Effector memory CD8-positive, alpha-beta T cell (primary cell): Measurements from ENCODE around the gene HOXC9.

Experiments
- ATAC-seq: fragments of 150-1000 bp; cut with Tn5 transposase; replicated peaks from 2 replicates; pipeline ENCODE4 v1.10.0; 2021; ENCODE audit warnings: mild to moderate bottlenecking, moderate library complexity
- DNase-seq, 3 experiments: peaks; one replicate each; pipeline ENCODE4 v3.0.0; 2021
- H3K27ac Mint-ChIP-seq, 2 donors: one replicate each; pipeline ENCODE4 v1.8.0; 2022; ENCODE audit warnings: mild to moderate bottlenecking in 2 of 2, mixed read lengths in 2 of 2, moderate library complexity in 2 of 2
- H3K27me3 Mint-ChIP-seq, 2 donors: one replicate each; pipeline ENCODE4 v1.8.0; 2022; ENCODE audit warnings: mixed read lengths in 2 of 2
- H3K36me3 Mint-ChIP-seq: one replicate; pipeline ENCODE4 v1.8.0; 2022; ENCODE audit warnings: mild to moderate bottlenecking, moderate library complexity, mixed read lengths; ENCODE audit not compliant: insufficient read depth
- H3K4me1 Mint-ChIP-seq, 2 donors: one replicate each; pipeline ENCODE4 v1.8.0; 2022; ENCODE audit warnings: low read depth in 2 of 2, mixed read lengths in 2 of 2
- H3K4me3 Mint-ChIP-seq, 2 donors: one replicate each; pipeline ENCODE4 v1.8.0; 2022; ENCODE audit warnings: mild to moderate bottlenecking in 2 of 2, mixed read lengths in 2 of 2, moderate library complexity in 2 of 2
- H3K9me3 Mint-ChIP-seq, 2 donors: one replicate each; pipeline ENCODE4 v1.8.0; 2022; ENCODE audit warnings: mixed read lengths in 2 of 2

Gene HOXC9

GRCh38 chr12:54026640-54027441 lies 26.9 kb downstream of the HOXC9 start:
- DNase-seq (no peak), ATAC-seq (no peak)
- peaks cover 4% of the 10 kb centered on the region for H3K36me3 Mint-ChIP-seq
- H3K4me1 Mint-ChIP-seq: peaks cover 0 to 15% of the 10 kb centered on the region in 2 donors
- H3K9me3 Mint-ChIP-seq: no peaks in the 10 kb centered on the region
- H3K4me3 Mint-ChIP-seq: peak overlapping the region in 1 of 2 donors; percentile 11
- H3K27ac Mint-ChIP-seq: no peak overlapping the region
- H3K27me3 Mint-ChIP-seq: peaks cover 82 to 100% of the 10 kb centered on the region in 2 donors

- ATAC-seq (no peak), DNase-seq (no peak)
- no peaks in the 10 kb centered on the region for H3K9me3 Mint-ChIP-seq
- H3K4me3 Mint-ChIP-seq: no peak overlapping the region
- no peak overlapping the region for H3K27ac Mint-ChIP-seq
- peaks cover 0 to 15% of the 10 kb centered on the region in 2 donors for H3K4me1 Mint-ChIP-seq
- peaks cover 84 to 100% of the 10 kb centered on the region in 2 donors for H3K27me3 Mint-ChIP-seq
- peaks cover 7% of the 10 kb centered on the region for H3K36me3 Mint-ChIP-seq
Observed at GRCh38 chr12:54027442-54027786, 27.5 kb downstream of the HOXC9 start.

- Mint-ChIP-seq H3K36me3 (peaks cover 17% of the 10 kb centered on the region), H3K27ac (no peak within 1 kb of the TSS)
- ATAC-seq: no peak
Observed at GRCh38 chr12:54028314-54029201, 28.6 kb downstream of the HOXC9 start, which contains the start of gene HOXC6. Gene HOXC6 (plus strand): TSS chr12:54028440. CDS start chr12:54028522, 82 bp downstream.

GRCh38 chr12:54029529-54030441 lies 29.8 kb downstream of the HOXC9 start:
- H3K9me3 Mint-ChIP-seq: no peaks in the 10 kb centered on the region
- H3K27ac Mint-ChIP-seq: no peak overlapping the region
- H3K4me3 Mint-ChIP-seq: peak overlapping the region in 1 of 2 donors; percentile 31
- H3K4me1 Mint-ChIP-seq: peaks cover 14 to 23% of the 10 kb centered on the region in 2 donors
- peaks cover 18% of the 10 kb centered on the region for H3K36me3 Mint-ChIP-seq
- ATAC-seq: no peak
- DNase-seq: no peak
- H3K27me3 Mint-ChIP-seq: peaks cover 80 to 100% of the 10 kb centered on the region in 2 donors

More at GRCh38 chr12:54028314-54029201, 28.6 kb downstream of the HOXC9 start, which contains the start of gene HOXC6:
- Mint-ChIP-seq H3K4me3 (no peak within 1 kb of the TSS), H3K27me3 (peaks cover 88 to 100% of the 10 kb centered on the region in 2 donors), H3K9me3 (no peaks in the 10 kb centered on the region), H3K4me1 (peaks cover 10 to 21% of the 10 kb centered on the region in 2 donors)
- no peak for DNase-seq

- peaks cover 82 to 100% of the 10 kb centered on the region in 2 donors for H3K27me3 Mint-ChIP-seq
- H3K36me3 Mint-ChIP-seq: peaks cover 22% of the 10 kb centered on the region
- H3K4me1 Mint-ChIP-seq: peaks cover 17 to 27% of the 10 kb centered on the region in 2 donors
- H3K9me3 Mint-ChIP-seq: no peaks in the 10 kb centered on the region
- DNase-seq (no peak), ATAC-seq (no peak)
- no peak overlapping the region for H3K4me3 Mint-ChIP-seq
- H3K27ac Mint-ChIP-seq: no peak overlapping the region
Observed at GRCh38 chr12:54030442-54030801, 30.5 kb downstream of the HOXC9 start.

GRCh38 chr12:54030889-54031471 lies 31.0 kb downstream of the HOXC9 start:
- Mint-ChIP-seq H3K27ac (peak overlapping the region in 1 of 2 donors; percentile 23), H3K4me1 (peaks cover 17 to 27% of the 10 kb centered on the region in 2 donors), H3K27me3 (peaks cover 82 to 100% of the 10 kb centered on the region in 2 donors), H3K9me3 (no peaks in the 10 kb centered on the region), H3K36me3 (peaks cover 22% of the 10 kb centered on the region), H3K4me3 (no peak overlapping the region)
- no peak for DNase-seq
- ATAC-seq: no peak

GRCh38 chr12:54031480-54031879 lies 31.5 kb downstream of the HOXC9 start:
- Mint-ChIP-seq H3K4me1 (peaks cover 17 to 27% of the 10 kb centered on the region in 2 donors), H3K27me3 (peaks cover 77 to 100% of the 10 kb centered on the region in 2 donors), H3K4me3 (no peak overlapping the region), H3K9me3 (no peaks in the 10 kb centered on the region), H3K36me3 (peaks cover 22% of the 10 kb centered on the region), H3K27ac (peak overlapping the region in 1 of 2 donors; percentile 23)
- DNase-seq (no peak), ATAC-seq (no peak)

GRCh38 chr12:54032086-54032619 lies 32.2 kb downstream of the HOXC9 start:
- DNase-seq (no peak), ATAC-seq (no peak)
- H3K27me3 Mint-ChIP-seq: peaks cover 73 to 100% of the 10 kb centered on the region in 2 donors
- H3K4me3 Mint-ChIP-seq: peak overlapping the region; percentile 77 to 81
- H3K36me3 Mint-ChIP-seq: peaks cover 22% of the 10 kb centered on the region
- H3K4me1 Mint-ChIP-seq: peaks cover 17 to 24% of the 10 kb centered on the region in 2 donors
- no peaks in the 10 kb centered on the region for H3K9me3 Mint-ChIP-seq
- no peak overlapping the region for H3K27ac Mint-ChIP-seq

GRCh38 chr12:54032627-54033100 lies 32.7 kb downstream of the HOXC9 start, which contains the start of gene HOXC5:
Gene HOXC5 (plus strand): TSS chr12:54033050. CDS start chr12:54033123, 73 bp downstream.
- peaks cover 73 to 100% of the 10 kb centered on the region in 2 donors for H3K27me3 Mint-ChIP-seq
- no peaks in the 10 kb centered on the region for H3K9me3 Mint-ChIP-seq
- peaks cover 22% of the 10 kb centered on the region for H3K36me3 Mint-ChIP-seq
- no peak within 1 kb of the TSS for H3K27ac Mint-ChIP-seq
- DNase-seq (peak; percentile 63 to 73 (median 65)), ATAC-seq (peak; percentile 56)
- peaks cover 17 to 23% of the 10 kb centered on the region in 2 donors for H3K4me1 Mint-ChIP-seq
- peak within 1 kb of the TSS; percentile 77 to 81 for H3K4me3 Mint-ChIP-seq

- Mint-ChIP-seq H3K27me3 (peaks cover 74 to 100% of the 10 kb centered on the region in 2 donors), H3K4me1 (peaks cover 17 to 23% of the 10 kb centered on the region in 2 donors), H3K36me3 (peaks cover 22% of the 10 kb centered on the region), H3K4me3 (peak overlapping the region; percentile 77 to 81), H3K27ac (no peak overlapping the region), H3K9me3 (no peaks in the 10 kb centered on the region)
- peak in 1 of 3 experiments; percentile 32 for DNase-seq
- peak; percentile 45 for ATAC-seq
Observed at GRCh38 chr12:54033106-54033979, 33.4 kb downstream of the HOXC9 start.

GRCh38 chr12:54033980-54034784 lies 34.2 kb downstream of the HOXC9 start:
- H3K4me3 Mint-ChIP-seq: peak overlapping the region; percentile 66 to 69
- no peaks in the 10 kb centered on the region for H3K9me3 Mint-ChIP-seq
- peaks cover 22% of the 10 kb centered on the region for H3K36me3 Mint-ChIP-seq
- DNase-seq (no peak), ATAC-seq (peak; percentile 56)
- no peak overlapping the region for H3K27ac Mint-ChIP-seq
- H3K4me1 Mint-ChIP-seq: peaks cover 17 to 19% of the 10 kb centered on the region in 2 donors
- H3K27me3 Mint-ChIP-seq: peaks cover 77 to 100% of the 10 kb centered on the region in 2 donors
